GM21390 (cell line): ENCODE data around the gene POLD1.
"Not testable (repeated sequence)": the region's sequence is repeated elsewhere in the genome, so short reads cannot be mapped to it uniquely, and the experiment has no call there.

Experiments
- ATAC-seq: cut with Tn5 transposase; IDR thresholded peaks from one replicate; pipeline ENCODE4 v1.9.1; 2021; ENCODE audit not compliant: unreplicated experiment

POLD1 gene

DNA sequence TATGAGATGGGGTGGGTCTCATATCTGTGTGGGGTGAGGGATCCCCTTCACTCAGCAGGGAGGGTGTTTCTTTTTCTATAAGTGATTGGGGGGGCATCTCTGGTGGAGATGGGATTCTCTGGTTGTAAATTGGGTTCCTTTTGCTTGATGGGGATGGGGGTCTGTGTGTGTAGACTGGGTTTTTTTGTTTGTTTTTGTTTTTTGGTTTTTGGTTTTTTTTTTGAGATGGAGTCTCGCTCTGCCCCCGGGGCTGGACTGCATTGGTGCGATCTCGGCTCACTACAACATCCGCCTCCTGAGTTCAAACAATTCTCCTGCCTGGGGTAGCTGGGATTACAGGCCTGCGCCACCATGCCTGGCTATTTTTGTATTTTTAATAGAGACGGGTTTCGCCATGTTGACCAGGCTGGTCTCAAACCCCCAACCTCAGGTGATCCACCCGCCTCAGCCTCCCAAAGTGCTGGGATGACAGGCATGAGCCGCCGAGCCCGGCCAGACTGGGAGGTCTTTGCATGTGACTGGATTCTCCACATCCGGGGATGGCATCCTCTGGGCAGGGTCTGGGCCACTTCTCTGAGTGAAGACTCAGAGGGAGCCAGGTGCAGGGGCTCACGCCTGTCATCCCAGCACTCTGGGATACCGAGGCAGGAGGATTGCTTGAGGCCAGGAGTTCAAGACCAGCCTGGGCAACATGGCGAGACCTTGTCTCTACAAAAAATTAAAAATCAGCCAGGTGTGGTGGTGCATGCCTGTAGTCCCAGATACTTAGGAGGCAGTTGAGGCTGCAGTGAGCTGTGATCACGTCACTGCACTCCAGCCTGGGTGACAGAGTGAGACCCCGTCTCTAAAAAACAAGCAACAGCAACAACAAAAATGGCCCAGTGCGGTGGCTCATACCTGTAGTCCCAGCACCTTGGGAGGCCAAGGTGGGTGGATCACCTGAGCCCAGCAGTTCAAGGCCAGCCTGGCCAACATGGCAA lies 49.3 kb downstream of the POLD1 start:
- ATAC-seq = no peak

- no peak for ATAC-seq
Measured at GRCh38 chr19:50434525-50434924, 50.4 kb downstream of the POLD1 start.

- ATAC-seq = no peak
Measured at GRCh38 chr19:50435221-50435620, 51.1 kb downstream of the POLD1 start.

- ATAC-seq = no peak
Measured at GRCh38 chr19:50435627-50436026, 51.5 kb downstream of the POLD1 start.

GRCh38 chr19:50437862-50438449 lies 53.8 kb downstream of the POLD1 start:
- no peak for ATAC-seq

- not testable (repeated sequence) for ATAC-seq
Measured at GRCh38 chr19:50439130-50439529, 55.0 kb downstream of the POLD1 start.

DNA sequence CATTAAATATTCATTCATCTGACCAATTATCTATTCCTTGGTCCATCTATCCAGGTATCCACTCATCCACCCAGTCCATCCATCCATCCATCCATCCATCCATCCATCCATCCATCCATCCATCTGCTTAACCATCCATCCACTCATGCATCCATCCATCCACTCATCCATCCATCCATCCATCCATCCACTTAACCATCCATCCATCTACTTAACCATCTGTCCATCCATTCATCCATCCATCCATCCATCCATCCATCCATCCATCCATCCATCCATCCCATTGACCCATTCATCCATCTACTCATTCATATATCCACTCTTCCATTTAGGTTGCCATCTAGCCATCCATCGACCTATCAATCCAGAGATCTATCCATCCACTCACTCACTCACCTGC lies 59.9 kb downstream of the POLD1 start:
- no peak for ATAC-seq

DNA sequence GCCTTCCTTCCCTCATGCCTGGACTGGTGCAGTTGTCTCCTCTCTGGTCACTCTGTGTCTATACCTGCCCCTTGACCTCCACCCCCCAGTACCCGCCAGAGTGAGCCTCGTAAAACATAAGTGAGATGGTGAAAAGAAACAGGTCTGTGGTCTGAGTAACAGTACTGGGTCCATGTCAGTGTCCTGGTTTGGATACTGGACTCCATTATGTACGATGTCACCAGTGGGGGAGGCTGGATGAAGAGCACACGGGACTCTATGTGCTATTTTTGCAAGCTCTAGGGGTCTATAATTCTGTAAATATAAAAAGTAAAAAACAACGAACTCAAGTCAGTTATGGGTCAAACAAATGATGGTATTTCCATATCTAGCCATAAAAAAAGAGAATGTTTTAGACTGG lies 62.9 kb downstream of the POLD1 start:
- ATAC-seq = no peak

DNA sequence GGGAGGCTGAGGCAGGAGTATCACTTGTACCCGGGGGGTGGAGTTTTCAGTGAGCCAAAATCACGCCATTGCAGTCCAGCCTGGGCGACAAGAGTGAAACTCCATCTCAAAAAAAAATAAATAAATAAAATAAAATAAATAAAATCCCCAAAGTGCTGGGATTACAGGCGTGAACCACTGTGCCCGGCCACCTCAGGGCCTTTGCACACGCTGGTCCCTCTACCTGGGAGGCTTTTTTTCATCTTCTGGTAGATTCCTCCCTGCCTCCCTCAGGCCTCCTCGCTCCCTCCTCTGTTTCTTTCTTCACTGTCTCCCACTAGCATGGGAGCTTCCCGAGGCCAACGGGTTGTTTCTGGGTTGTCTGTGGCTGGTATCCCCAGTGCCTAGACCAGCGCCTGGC lies 63.6 kb downstream of the POLD1 start:
- no peak for ATAC-seq

DNA sequence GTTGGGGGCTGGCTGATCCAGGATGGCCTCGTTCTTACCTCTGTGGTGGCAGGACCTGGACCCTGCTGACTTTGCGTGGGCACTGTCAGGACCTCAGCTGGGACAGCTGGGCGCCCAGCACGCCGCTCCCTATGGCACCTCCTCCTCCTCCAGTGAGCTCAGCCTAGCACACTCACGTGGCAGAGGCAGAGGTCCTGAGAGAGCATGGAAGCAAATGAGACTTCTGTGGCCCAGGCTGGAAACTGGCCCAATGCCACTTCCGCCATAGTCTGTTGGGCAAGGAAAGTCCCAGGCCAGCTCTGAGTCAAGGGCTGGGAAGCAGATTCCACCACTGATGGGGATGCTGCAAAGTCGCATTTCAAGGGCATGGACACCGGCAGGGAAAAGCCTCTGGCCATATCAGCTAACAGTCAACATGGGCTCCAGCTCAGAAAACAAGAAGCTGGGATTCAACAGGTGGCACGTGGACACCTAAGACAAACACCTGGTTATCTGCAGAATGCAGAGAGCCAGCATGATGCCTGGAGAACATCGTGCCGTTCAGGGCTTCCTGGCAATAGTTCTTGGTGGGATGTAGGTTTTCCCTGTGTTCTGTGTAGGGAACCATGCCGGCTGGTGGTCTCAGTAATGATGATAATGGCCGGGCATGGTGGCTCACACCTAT lies 65.2 kb downstream of the POLD1 start:
- ATAC-seq = no peak

- ATAC-seq = no peak
Measured at GRCh38 chr19:50450369-50451222, 66.4 kb downstream of the POLD1 start.

DNA sequence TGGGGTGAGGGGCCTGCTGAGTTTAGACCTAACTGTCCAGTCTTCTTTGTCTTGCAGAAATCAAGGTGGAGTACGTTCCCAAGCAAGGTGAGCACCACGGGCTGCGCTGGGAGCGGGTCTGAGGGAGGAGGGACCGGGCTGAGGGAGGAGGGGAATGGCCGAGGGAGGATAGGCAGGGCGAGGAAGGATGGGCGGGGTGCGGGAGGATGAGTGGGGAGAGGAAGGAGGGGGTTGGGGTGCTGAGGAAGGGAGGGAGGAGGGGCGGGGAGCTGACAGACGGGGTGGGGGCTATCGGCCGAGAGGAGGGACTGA lies 67.0 kb downstream of the POLD1 start:
- no peak for ATAC-seq

- ATAC-seq = no peak
Measured at GRCh38 chr19:50453243-50453642, 69.1 kb downstream of the POLD1 start.

- ATAC-seq = no peak
Measured at GRCh38 chr19:50455992-50456391, 71.8 kb downstream of the POLD1 start.

DNA sequence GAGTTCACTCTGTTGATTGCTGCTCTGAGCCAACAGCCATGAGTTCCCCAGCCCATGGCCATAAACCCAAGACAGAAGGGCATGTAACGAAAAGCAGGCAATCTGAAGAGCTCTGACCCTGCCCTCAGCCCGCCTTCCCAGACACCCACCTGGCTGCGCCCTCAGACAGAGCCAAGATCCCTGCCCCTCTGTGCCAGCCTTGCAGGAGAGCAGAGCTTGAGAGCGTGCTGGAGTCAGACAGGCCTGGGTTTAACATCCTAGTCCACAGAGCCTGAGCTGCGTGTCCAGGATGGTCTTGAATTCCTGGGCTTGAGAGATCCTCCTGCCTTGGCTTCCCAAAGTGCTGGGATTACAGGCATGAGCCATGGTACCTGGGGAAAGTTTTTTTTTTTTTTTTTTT lies 73.2 kb downstream of the POLD1 start:
- no peak for ATAC-seq

- ATAC-seq = no peak
Measured at GRCh38 chr19:50458396-50459066, 74.4 kb downstream of the POLD1 start.

DNA sequence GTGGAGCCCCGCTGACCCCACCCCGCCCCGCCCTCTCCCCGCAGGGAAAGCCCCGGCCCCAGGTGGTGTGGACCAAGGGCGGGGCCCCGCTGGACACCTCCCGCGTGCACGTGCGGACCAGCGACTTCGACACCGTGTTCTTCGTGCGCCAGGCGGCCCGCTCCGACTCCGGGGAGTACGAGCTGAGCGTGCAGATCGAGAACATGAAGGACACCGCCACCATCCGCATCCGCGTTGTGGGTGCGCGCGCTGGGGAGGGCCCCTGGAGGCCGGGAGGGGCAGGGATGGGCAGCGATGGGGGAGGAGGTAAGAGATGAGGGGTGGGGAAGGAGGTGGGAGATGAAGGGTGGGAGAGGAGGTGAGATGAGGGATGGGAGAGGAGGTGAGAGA lies 74.9 kb downstream of the POLD1 start:
- ATAC-seq = no peak

- no peak for ATAC-seq
Measured at GRCh38 chr19:50459638-50460037, 75.5 kb downstream of the POLD1 start.

GRCh38 chr19:50460161-50460765 lies 76.1 kb downstream of the POLD1 start:
- peak; percentile 58 for ATAC-seq
